ENCODE results near the gene SEPTIN3. TPM values are rescaled to one million over a fixed set of nuclear protein-coding genes. Genes with fewer than 3 reads are reported as not detected.

The SEPTIN3 gene
- total and polyA plus RNA-seq, 2 donors from 2014 or later: 0.22 to 0.49 TPM

GRCh38 chr22:41931701-41932269 lies 37.5 kb upstream of the SEPTIN3 start:
- FAIRE-seq: no peak
- no peaks in the 10 kb centered on the region for H3K9me3 ChIP-seq (ENCODE audit: control insufficient read depth in 2 of 3, insufficient read depth in 1 of 3, low read length in 3 of 3)
- H3K27me3 ChIP-seq (ENCODE audit: control insufficient read depth, insufficient read depth, low read length): no peaks in the 10 kb centered on the region
- H3K36me3 ChIP-seq (ENCODE audit: control insufficient read depth in 2 of 3, insufficient read depth in 3 of 3, low read length in 3 of 3): no peaks in the 10 kb centered on the region
- no peaks in the 10 kb centered on the region for H3K4me1 ChIP-seq (ENCODE audit: control insufficient read depth in 2 of 3, insufficient read depth in 2 of 3, low read depth in 1 of 3, low read length in 3 of 3)
- H3K4me3 ChIP-seq (ENCODE audit: low read length in 3 of 3): no peak overlapping the region
- TF ChIP-seq CTCF (IDR thresholded peaks at IDR 0.05; ENCODE audit: borderline replicate concordance, extremely low read depth, insufficient read depth): no peak
- DNase-seq: no peak
- H3K27ac ChIP-seq (ENCODE audit: low read depth in 2 of 2, low read length in 2 of 2): no peak overlapping the region
- intact Hi-C loops (cut with DNase I): no loop called here
- no peak overlapping the region for H3K9ac ChIP-seq (ENCODE audit: low read length in 3 of 3)

GRCh38 chr22:41932353-41932752 lies 36.9 kb upstream of the SEPTIN3 start:
- Histone ChIP-seq H3K4me3 (ENCODE audit: low read length in 3 of 3) (no peak overlapping the region), H3K27me3 (ENCODE audit: control insufficient read depth, insufficient read depth, low read length) (no peaks in the 10 kb centered on the region), H3K4me1 (ENCODE audit: control insufficient read depth in 2 of 3, insufficient read depth in 2 of 3, low read depth in 1 of 3, low read length in 3 of 3) (no peaks in the 10 kb centered on the region), H3K27ac (ENCODE audit: low read depth in 2 of 2, low read length in 2 of 2) (no peak overlapping the region), H3K9me3 (ENCODE audit: control insufficient read depth in 2 of 3, insufficient read depth in 1 of 3, low read length in 3 of 3) (no peaks in the 10 kb centered on the region), H3K9ac (ENCODE audit: low read length in 3 of 3) (no peak overlapping the region), H3K36me3 (ENCODE audit: control insufficient read depth in 2 of 3, insufficient read depth in 3 of 3, low read length in 3 of 3) (no peaks in the 10 kb centered on the region)
- FAIRE-seq (no peak), DNase-seq (no peak)
- TF ChIP-seq CTCF (IDR thresholded peaks at IDR 0.05; ENCODE audit: borderline replicate concordance, extremely low read depth, insufficient read depth): no peak
- intact Hi-C loops (cut with DNase I): no loop called here

- H3K9ac ChIP-seq (ENCODE audit: low read length in 3 of 3): no peak overlapping the region
- no peaks in the 10 kb centered on the region for H3K4me1 ChIP-seq (ENCODE audit: control insufficient read depth in 2 of 3, insufficient read depth in 2 of 3, low read depth in 1 of 3, low read length in 3 of 3)
- DNase-seq: no peak
- FAIRE-seq: no peak
- H3K4me3 ChIP-seq (ENCODE audit: low read length in 3 of 3): no peak overlapping the region
- no peaks in the 10 kb centered on the region for H3K36me3 ChIP-seq (ENCODE audit: control insufficient read depth in 2 of 3, insufficient read depth in 3 of 3, low read length in 3 of 3)
- H3K27ac ChIP-seq (ENCODE audit: low read depth in 2 of 2, low read length in 2 of 2): no peak overlapping the region
- intact Hi-C loops (cut with DNase I): no loop called here
- no peak for TF ChIP-seq CTCF (IDR thresholded peaks at IDR 0.05; ENCODE audit: borderline replicate concordance, extremely low read depth, insufficient read depth)
- no peaks in the 10 kb centered on the region for H3K9me3 ChIP-seq (ENCODE audit: control insufficient read depth in 2 of 3, insufficient read depth in 1 of 3, low read length in 3 of 3)
- H3K27me3 ChIP-seq (ENCODE audit: control insufficient read depth, insufficient read depth, low read length): no peaks in the 10 kb centered on the region
These were observed 35.6 kb upstream of the SEPTIN3 start for GRCh38 chr22:41933411-41934177.
